ENCODE results near the gene NME3. TPM values are rescaled to one million over a fixed set of nuclear protein-coding genes. Genes with fewer than 3 reads are reported as not detected.

Gene NME3
- total and polyA plus RNA-seq, 12 donors, result 0.95 to 1,073 (median 181) TPM

DNA sequence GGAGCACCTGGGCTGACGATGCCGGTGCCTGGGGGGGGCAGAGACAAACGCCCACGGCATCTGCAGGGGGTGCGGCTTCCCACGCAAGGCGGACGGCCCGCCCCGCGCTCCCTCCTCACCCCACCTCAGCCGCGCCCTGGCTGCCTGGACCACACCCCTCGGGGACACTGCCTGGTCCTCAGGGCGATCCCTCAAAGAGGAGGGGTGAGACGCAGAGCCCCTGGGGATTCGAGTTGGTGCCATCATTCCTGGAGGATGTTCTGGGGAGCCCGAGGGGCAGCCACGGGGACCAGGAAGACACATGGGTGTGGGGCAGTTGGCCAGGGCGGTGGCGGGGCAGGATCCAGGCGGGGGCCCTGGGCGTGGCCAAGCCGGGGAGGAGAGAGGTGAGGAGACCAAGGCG is 18.3 kb upstream of the NME3 start:
- intact Hi-C loops (cut with DNase I), result no loop called here
- no peak overlapping the region for H3K4me3 ChIP-seq
- no peak for DNase-seq
- no peaks in the 10 kb centered on the region for H3K9me3 ChIP-seq (replicated peaks in 1 of 3)
- no peak overlapping the region for H3K27ac ChIP-seq
- H3K36me3 ChIP-seq (replicated peaks in 1 of 2), result peaks cover 0 to 32% of the 10 kb centered on the region in 2 donors
- TF ChIP-seq POLR2A (IDR thresholded peaks at IDR 0.05), result no peak
- TF ChIP-seq, protein P1, sequence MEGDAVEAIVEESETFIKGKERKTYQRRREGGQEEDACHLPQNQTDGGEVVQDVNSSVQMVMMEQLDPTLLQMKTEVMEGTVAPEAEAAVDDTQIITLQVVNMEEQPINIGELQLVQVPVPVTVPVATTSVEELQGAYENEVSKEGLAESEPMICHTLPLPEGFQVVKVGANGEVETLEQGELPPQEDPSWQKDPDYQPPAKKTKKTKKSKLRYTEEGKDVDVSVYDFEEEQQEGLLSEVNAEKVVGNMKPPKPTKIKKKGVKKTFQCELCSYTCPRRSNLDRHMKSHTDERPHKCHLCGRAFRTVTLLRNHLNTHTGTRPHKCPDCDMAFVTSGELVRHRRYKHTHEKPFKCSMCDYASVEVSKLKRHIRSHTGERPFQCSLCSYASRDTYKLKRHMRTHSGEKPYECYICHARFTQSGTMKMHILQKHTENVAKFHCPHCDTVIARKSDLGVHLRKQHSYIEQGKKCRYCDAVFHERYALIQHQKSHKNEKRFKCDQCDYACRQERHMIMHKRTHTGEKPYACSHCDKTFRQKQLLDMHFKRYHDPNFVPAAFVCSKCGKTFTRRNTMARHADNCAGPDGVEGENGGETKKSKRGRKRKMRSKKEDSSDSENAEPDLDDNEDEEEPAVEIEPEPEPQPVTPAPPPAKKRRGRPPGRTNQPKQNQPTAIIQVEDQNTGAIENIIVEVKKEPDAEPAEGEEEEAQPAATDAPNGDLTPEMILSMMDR (IDR thresholded peaks at IDR 0.05), result no peak
- no peaks in the 10 kb centered on the region for H3K4me1 ChIP-seq (replicated peaks in 1 of 2)
- H3K27me3 ChIP-seq, result no peaks in the 10 kb centered on the region
- 93 to 94% (median 93%) methylated on average over 8 to 25 of the region's 25 CpGs for WGBS, 4 donors

DNA sequence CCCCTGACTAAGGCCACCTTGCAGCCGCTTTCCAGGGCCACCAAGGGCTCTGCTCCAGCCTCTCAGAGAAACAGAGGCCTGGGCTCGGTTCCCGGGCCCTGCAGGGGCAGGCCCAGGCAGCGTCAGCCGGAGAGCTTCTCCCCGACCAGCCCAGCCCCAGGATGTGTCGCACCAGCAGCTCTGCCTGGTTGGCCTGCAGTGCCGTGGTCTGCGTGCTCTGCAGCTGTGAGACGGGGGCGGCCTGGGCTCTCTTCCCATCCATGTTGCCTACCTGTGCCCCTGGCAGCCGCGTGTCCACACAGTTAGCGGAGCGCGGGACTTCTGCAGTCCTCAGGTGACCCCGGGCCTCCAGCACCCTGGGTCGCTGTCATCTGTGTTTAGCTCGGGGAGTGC is 17.4 kb upstream of the NME3 start:
- 58 to 73% (median 67%) methylated on average over 12 to 19 of the region's 19 CpGs for WGBS, 4 donors
- no peak overlapping the region for H3K27ac ChIP-seq
- H3K4me3 ChIP-seq, result no peak overlapping the region
- H3K27me3 ChIP-seq, result no peaks in the 10 kb centered on the region
- H3K36me3 ChIP-seq (replicated peaks in 1 of 2), result peaks cover 0 to 32% of the 10 kb centered on the region in 2 donors
- no peaks in the 10 kb centered on the region for H3K9me3 ChIP-seq (replicated peaks in 1 of 3)
- intact Hi-C loops (cut with DNase I), result no loop called here
- TF ChIP-seq POLR2A (IDR thresholded peaks at IDR 0.05), result no peak
- TF ChIP-seq, protein P1 (IDR thresholded peaks at IDR 0.05), result no peak
- no peaks in the 10 kb centered on the region for H3K4me1 ChIP-seq (replicated peaks in 1 of 2)
- DNase-seq, result peak in 4 of 7 donors; percentile 19 to 22 (median 20)

DNA sequence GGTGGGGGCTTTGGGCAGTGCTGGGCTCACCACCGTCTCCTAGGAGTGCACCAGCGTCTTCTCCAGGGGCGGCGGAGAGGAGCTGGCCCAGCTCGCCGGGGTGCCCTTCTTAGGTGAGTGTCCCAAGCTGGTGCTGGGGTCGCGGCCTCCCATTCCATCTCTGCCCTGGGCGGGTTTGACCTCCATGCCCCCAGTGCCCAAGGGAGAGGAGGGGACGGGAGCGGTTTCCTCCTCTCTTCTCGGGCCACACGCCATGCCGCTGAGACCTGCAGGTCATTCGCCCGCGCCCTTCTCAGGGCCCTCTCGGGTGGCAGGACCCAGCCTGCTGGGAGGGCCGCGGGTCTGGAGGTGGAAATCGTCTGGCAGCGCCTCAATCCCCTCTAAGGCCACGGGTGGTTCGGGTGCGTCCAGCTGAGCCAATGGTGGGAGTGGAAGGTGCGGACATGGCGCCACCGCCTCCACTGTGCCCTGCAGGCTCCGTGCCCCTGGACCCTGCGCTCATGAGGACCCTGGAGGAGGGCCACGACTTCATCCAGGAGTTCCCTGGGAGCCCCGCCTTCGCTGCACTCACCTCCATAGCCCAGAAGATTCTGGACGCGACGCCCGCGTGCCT is 16.9 kb upstream of the NME3 start:
- Histone ChIP-seq H3K4me1 (replicated peaks in 1 of 2) (no peaks in the 10 kb centered on the region), H3K27ac (no peak overlapping the region), H3K27me3 (no peaks in the 10 kb centered on the region), H3K4me3 (no peak overlapping the region), H3K36me3 (replicated peaks in 1 of 2) (peaks cover 0 to 32% of the 10 kb centered on the region in 2 donors), H3K9me3 (replicated peaks in 1 of 3) (no peaks in the 10 kb centered on the region)
- TF ChIP-seq POLR2A (IDR thresholded peaks at IDR 0.05), result no peak
- TF ChIP-seq, protein P1 (IDR thresholded peaks at IDR 0.05), result no peak
- intact Hi-C loops (cut with DNase I), result no loop called here
- WGBS, 4 donors, result 79 to 90% (median 86%) methylated on average over 6 to 38 of the region's 38 CpGs
- DNase-seq, result peak in 2 of 7 donors; percentile 20 to 22

DNA sequence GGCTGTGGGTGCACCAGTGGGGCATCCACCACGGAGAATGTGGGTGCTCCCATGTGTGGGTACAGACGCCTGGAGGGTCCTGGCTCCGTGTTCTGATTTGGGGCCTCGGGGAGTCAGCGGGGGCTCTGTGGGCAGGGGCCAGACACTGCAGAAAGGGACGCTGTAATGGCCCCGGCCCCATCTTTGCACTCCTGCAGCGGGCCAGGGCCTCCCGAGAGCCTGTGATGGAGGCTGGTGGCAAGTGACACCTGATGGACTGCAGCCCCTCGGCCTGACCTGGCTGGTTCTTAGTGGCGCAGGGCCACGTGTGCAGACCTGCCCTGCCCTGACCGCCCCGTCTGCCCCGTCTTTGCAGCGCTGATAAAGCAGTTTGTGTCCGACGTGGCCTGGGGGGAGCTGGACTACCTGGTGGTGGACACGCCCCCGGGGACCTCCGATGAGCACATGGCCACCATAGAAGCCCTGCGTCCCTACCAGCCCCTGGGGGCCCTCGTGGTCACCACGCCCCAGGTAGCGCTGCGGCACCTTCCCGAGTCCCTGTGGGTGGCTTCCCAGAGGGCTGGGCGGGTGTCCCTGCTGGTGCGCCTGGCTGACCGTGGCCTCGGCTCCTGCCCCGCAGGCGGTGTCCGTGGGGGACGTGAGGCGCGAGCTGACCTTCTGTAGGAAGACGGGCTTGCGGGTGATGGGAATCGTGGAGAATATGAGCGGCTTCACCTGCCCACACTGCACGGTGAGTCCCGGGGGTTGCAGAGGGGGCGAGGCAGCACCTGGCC is 16.2 kb upstream of the NME3 start:
- TF ChIP-seq, protein P1 (IDR thresholded peaks at IDR 0.05), result no peak
- no peak for TF ChIP-seq POLR2A (IDR thresholded peaks at IDR 0.05)
- peaks cover 0 to 32% of the 10 kb centered on the region in 2 donors for H3K36me3 ChIP-seq (replicated peaks in 1 of 2)
- H3K27ac ChIP-seq, result no peak overlapping the region
- no peaks in the 10 kb centered on the region for H3K27me3 ChIP-seq
- no peaks in the 10 kb centered on the region for H3K9me3 ChIP-seq (replicated peaks in 1 of 3)
- intact Hi-C loops (cut with DNase I), result no loop called here
- no peak overlapping the region for H3K4me3 ChIP-seq
- no peaks in the 10 kb centered on the region for H3K4me1 ChIP-seq (replicated peaks in 1 of 2)
- WGBS, 4 donors, result 92 to 93% (median 92%) methylated on average over 12 to 44 of the region's 44 CpGs
- DNase-seq, result peak in 3 of 7 donors; percentile 8 to 22 (median 18)
